ENCODE measurements around the gene PFKL.

PFKL gene

GRCh38 chr21:44290327-44291077, 9.4 kb upstream of the PFKL start:
- TF ChIP-seq, protein P1, sequence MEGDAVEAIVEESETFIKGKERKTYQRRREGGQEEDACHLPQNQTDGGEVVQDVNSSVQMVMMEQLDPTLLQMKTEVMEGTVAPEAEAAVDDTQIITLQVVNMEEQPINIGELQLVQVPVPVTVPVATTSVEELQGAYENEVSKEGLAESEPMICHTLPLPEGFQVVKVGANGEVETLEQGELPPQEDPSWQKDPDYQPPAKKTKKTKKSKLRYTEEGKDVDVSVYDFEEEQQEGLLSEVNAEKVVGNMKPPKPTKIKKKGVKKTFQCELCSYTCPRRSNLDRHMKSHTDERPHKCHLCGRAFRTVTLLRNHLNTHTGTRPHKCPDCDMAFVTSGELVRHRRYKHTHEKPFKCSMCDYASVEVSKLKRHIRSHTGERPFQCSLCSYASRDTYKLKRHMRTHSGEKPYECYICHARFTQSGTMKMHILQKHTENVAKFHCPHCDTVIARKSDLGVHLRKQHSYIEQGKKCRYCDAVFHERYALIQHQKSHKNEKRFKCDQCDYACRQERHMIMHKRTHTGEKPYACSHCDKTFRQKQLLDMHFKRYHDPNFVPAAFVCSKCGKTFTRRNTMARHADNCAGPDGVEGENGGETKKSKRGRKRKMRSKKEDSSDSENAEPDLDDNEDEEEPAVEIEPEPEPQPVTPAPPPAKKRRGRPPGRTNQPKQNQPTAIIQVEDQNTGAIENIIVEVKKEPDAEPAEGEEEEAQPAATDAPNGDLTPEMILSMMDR (IDR thresholded peaks at IDR 0.05; ENCODE audit: low read depth, low read length, missing control alignments): no peak
- DNase-seq (ENCODE audit: low read depth): no peak
- H3K4me3 ChIP-seq (ENCODE audit: low read depth, low read length): no peak overlapping the region
- in situ Hi-C loops (cut with HindIII; ENCODE audit: low sequenced_read_pairs): no loop called here

GRCh38 chr21:44291078-44291935, 8.5 kb upstream of the PFKL start:
- DNase-seq (ENCODE audit: low read depth): no peak
- in situ Hi-C loops (cut with HindIII; ENCODE audit: low sequenced_read_pairs): no loop called here
- TF ChIP-seq, protein P1 (IDR thresholded peaks at IDR 0.05; ENCODE audit: low read depth, low read length, missing control alignments): no peak
- H3K4me3 ChIP-seq (ENCODE audit: low read depth, low read length): no peak overlapping the region

DNA sequence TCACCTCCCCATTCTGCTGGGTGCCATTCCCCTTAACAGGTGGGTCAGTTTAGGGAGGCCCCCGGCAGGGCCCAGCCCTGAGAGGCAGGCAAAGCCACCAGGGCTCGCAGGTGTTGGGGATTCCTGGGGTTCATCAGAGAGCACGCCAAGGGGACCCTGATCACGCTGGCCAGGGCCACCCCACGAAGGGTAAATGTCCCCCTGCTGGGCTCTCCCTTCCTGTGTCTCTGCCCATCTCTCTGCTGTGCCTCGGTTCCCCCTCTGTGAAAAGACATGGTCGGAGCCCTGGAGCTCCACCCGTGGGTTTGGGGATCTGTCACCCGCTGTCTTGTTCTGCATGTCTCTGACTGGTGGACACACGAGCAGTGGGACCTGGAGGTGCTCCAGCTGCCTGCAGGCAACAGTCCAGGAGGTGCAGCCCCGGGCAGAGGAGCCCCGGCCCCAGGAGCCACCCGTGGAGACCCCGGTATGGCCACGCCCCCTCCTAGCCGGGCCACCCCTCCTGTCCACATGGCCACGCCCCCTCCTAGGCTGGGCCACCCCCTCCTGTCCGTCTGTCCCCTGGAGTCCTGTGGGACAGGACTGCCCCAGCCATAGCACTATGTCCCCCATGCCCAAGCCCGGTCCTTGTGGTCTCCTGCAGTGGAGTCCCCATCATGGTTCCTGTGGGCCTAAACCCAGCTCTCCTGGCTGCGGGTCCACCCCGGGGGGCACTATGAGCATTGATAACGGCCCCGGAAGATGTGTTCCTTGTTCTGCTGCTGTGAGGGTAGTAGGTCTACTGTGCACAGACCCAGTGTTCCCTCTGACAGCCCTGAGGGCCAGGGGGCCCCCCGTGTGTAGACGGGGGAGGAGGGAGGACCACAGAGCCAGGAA, 7.7 kb upstream of the PFKL start:
- H3K4me3 ChIP-seq (ENCODE audit: low read depth, low read length): no peak overlapping the region
- in situ Hi-C loops (cut with HindIII; ENCODE audit: low sequenced_read_pairs): no loop called here
- TF ChIP-seq, protein P1 (IDR thresholded peaks at IDR 0.05; ENCODE audit: low read depth, low read length, missing control alignments): no peak
- no peak for DNase-seq (ENCODE audit: low read depth)

- TF ChIP-seq, protein P1 (IDR thresholded peaks at IDR 0.05; ENCODE audit: low read depth, low read length, missing control alignments): no peak
- in situ Hi-C loops (cut with HindIII; ENCODE audit: low sequenced_read_pairs): no loop called here
- DNase-seq (ENCODE audit: low read depth): no peak
- no peak overlapping the region for H3K4me3 ChIP-seq (ENCODE audit: low read depth, low read length)
These were observed 7.0 kb upstream of the PFKL start for GRCh38 chr21:44292812-44293195.

DNA sequence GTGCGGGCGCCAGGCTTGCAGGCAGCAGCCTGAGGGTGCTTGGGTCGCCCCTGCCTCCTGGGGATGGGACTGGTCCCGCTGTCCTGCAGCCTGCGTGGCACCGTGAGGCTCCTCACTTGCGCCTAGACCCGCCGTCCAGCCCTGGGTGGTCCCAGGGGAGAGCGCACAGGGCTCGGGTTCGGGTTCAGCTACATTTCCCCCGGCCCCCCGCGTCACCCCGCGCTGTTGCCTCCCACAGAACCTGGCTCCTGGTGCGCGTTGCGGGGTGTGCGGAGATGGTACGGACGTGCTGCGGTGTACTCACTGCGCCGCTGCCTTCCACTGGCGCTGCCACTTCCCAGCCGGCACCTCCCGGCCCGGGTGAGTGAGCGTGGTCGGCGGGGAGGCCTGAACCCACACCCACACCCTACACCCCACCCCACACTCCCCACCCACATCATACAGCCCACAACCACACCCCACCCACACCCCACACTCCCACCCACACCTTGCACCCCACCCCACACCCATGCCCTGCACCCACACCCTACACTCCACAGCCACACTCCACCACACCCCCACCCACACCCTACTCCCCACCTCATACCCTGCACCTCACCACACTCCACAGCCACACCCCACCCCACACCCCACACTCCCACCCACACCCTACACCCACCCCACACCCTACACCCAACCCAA, 6.2 kb upstream of the PFKL start:
- H3K4me3 ChIP-seq (ENCODE audit: low read depth, low read length): no peak overlapping the region
- TF ChIP-seq, protein P1 (IDR thresholded peaks at IDR 0.05; ENCODE audit: low read depth, low read length, missing control alignments): no peak
- in situ Hi-C loops (cut with HindIII; ENCODE audit: low sequenced_read_pairs): no loop called here
- DNase-seq (ENCODE audit: low read depth): no peak

Measured in astrocyte of the cerebellum (primary cell).